H4 (cell line): ENCODE measurements around the gene ZCRB1. TPM values are rescaled to one million over a fixed set of nuclear protein-coding genes. Genes with fewer than 3 reads are reported as not detected.
"Not testable (repeated sequence)": the region's sequence is repeated elsewhere in the genome, so short reads cannot be mapped to it uniquely, and the experiment has no call there.

Experiments
- DNase-seq: peaks from one replicate; pipeline ENCODE4 v3.0.0-alpha.2; 2015; ENCODE audit warnings: low spot score
- total RNA-seq: library from RNA; depleted of rRNA; stranded (reverse); fragments of >200 nt; shearing (Covaris generic); gene quantifications from 2 replicates; pipeline ENCODE4 v1.2.3, GENCODE V29; 2014; rRNA removed

ZCRB1 gene, protein sequence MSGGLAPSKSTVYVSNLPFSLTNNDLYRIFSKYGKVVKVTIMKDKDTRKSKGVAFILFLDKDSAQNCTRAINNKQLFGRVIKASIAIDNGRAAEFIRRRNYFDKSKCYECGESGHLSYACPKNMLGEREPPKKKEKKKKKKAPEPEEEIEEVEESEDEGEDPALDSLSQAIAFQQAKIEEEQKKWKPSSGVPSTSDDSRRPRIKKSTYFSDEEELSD
- 52.6 and 57.8 TPM in 2 replicates for total RNA-seq

DNA sequence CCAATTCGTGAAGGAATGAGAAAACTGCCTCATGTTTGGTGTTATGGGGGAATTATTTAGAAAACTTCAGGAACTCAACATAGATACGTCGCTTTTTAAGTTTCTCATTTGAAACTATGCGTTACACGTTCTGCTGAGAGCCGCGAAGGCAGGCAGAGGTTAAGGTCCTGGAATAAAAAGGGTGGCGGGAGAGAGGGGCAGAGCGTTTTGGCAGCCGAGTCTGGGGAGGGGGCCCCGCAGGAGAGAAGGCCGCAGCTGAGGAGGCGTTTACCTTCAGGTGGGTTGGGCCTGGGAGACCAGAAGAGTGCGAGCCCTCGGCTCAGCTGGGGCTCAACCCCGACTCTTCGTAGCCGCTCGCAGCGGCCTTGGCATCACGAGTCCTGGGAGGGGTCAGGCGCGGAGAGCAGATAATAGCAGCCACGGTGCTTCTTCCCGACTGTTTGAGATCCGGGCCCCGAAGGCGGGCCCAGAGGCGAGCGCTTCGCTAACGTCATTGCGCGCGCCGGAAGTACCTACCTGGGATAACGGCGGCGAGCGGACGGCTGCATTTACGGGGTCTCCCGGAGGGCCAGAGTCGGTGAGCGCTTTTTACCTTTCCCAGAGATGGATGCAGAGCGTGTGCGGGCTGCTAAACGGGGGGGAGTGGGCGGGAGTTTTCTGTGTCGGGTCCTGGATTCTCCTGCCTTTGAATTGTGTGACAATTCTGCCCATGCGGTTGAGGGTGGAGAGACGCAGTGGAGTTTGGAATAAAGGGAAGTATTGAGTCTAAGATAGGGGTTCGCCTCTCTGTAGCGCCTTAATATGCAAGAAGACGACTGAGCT is at the start of gene ZCRB1, which contains the start of gene PPHLN1:
ZCRB1 (minus strand) TSS at position 442 of the 822 bp plus-strand sequence. CDS start 1,992 bp downstream, outside the sequence.
PPHLN1 (plus strand) TSS at position 515 of the 822 bp plus-strand sequence. CDS start 9,736 bp downstream, outside the sequence.
- peak; percentile 61 for DNase-seq

DNA sequence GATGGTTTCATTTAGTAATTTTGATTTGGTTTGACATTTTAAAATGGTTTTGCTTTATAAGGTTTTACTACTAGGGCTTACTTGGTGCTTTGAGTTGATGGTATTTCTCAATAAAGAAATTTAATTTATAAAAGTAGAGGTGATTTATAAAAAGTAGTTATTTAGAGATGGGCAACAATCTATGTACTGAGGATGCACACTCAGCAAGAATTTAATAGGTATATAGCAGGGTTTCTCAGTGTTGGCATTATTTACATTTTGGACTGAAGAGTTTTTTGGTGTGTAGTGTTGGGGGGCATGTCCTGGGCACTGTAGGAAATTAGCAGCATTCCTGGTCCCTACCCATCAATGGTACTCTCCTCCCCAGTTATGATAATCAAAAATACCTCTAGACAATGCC is 47.8 kb upstream of the ZCRB1 start:
- no peak for DNase-seq

DNA sequence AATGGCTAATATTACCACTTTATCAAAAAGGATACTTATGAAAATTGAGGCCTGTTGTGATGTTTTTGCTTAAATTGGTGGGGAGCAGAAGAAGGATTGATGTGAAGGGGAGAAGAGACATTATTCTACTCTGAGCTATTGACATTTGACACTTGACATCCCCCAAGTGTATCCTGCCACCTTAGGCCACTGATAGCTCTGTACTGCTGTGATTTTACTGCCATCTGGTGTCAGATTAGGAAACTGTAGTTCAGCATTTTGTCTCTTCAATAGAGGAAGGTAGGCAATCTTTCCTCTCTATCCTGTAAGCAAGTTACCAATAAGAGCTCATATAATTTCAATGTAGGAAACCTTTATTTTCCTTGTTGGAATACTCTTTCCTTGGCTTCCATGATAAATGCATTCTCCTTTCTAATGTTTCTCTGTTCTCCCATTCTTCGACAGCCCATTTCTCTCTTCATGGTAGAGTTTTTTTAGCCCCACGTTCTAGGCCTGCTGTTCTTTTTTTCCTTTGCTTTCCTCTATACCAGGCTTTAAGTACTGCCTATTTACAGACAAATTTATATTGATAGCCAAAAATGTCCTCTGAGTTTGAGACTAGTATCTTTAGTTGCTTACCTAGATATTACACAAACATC is 46.4 kb upstream of the ZCRB1 start:
- peak; percentile 38 for DNase-seq

DNA sequence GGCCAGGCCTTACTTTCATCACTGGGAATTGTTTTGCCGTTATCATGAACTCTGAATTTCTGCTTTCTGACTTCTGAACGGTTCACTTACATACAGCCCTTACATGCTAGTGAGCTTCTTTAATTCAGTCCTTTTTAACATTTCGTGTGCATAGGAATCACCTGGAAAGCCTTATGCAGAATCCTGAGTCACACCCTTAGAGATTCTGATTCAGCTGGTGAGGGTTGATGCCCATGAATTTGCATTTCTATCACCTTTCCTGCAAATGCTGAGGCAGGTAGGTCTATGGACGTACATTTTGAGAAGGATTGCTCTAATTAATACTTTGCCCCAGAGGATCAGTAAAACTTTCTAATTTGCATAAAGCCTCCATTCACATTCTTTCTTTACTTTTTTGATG is 44.1 kb upstream of the ZCRB1 start:
- DNase-seq = no peak

DNA sequence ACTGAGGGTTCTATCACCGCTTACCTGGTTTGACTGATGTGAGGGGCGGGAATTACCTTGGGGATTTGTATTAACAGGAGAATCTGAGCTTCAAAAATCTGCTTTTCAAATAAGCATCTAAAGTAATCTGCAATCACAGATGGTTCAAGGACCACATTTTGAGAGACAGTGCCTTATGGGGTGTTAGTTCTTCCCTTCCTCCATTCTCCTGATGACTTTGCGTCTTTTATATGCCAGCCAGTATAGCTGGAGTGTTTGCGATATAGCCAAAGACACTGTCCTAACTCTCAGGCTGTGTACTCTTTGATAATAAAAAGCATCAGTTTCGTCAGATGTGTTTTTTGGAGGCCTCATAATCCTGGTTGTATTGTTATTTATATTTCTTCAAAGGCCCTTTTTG is 39.6 kb upstream of the ZCRB1 start:
- no peak for DNase-seq

DNA sequence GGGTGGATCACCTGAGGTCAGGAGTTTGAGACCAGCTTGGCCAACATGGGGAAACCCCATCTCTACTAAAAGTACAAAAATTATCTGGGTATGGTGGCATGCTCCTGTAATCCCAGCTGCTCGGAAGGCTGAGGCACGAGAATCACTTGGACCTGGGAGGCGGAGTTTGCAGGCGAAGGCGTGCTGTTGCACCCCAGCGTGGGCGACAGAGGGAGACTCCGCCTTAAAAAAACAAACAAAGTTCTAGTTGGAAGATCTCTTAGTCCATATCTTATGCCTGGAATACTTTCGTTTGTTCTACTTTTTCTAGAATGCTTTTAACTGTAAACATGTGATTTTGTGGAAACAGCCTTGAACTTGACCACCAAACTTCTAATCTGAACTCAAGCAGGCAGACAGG is 38.8 kb upstream of the ZCRB1 start:
- DNase-seq = no peak

DNA sequence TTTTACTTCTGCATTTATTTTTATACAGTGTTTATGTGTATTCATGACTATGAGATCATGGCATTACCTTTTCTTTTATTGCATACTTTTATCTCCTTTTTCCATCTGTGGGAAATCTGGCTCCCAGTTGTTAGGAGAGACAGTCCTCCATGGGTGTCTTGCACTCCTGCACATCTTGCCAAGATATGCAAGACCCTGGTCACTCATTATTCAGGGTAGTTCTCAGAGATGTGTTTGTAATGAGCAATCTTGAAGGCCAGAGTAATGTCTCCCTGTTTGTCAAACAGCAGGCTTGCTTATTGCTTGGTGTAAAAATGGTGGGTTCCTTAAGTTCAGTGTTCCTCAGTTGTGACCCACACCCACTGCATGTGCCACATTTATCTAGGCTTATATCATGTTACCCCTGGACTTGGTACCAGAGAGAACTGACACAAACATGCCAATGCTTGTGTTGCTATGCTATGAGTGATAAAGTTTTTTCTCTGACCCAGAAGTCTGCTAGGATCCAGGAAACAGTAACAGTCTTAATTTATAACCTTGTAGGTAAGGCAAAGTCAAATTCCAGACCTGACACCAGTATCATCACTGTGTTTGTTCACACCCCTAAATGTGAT is 36.9 kb upstream of the ZCRB1 start:
- DNase-seq = no peak

DNA sequence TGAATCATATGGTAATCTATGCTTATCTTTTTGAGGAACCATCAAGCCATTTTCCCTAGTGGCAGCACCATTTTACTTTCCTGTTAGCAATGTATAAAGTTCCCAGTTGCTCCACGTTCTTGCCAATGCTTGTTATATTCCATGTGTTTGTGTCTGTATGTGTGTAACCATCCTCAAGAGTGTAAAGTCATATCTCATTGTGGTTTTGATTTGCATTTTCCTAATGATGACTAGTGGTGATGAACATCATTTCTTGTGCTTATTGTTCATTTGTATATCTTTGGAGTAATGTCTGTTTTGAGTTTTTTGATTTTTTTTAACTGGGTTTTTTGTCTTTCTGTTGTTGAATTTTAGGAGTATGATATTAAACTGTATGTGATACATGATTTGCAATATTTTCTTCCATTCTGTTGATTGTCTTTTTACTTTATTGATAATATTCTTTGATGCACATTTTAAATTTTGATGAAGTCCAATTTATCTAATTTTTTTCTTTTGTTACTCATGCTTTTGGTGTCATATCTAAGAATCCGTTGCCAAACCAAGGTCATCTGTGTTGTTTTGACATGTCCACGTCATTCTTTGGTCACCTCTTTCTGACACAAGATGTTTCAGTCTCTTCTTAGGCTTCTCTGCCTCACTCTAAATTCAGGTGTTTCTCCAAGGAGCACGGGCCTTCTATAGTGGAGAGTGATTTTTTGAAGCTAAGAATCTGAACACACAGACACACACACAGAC is 36.2 kb upstream of the ZCRB1 start:
- no peak for DNase-seq

DNA sequence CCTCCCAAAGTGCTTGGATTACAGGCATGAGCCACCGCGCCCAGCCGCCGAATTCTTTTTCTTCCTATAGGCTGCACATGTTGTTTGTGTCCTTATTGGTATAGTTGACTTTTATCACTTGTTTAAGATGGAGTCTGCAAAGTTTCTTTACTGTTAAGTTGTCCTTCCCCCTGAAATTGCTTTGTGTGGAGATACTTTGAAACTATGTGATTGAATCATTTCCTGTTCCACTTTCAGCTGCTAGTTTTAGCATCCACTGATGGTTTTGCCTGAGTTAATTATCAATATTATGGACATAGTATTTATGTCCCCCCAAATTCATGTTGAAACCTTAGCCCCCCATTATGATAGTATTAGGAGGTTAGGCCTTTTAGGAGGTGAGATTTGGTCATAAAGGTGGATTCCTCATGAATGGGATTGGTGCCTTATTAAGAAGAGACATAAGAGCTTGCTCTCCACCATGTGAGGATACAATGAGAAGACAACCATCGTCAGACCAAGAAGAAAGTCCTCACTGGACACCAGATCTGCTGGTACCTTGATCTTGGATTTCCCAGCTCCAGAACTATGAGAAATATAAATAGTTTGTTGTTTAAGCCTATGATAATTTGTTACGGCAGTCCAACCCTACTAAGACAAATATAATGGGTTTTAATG is 35.0 kb upstream of the ZCRB1 start:
- DNase-seq = no peak

DNA sequence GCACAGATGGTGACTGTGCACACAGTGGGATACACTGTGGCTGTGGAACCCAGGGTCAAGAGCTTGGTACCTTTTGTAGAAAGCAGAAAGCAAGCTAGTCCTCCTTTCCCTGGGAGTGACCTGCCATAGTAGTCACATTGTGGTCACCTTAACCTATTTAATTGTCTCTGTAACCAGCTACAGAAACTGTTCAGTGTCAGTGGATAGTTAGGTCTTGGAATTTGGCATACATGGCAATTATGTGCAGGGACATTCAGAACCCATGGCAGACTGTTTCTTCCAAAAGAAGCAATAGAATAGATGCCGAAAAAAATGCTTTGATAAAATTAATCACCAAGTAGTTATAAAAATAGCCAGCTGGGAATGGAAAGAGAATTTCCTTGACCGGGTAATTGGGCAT is 30.4 kb upstream of the ZCRB1 start:
- DNase-seq = no peak

DNA sequence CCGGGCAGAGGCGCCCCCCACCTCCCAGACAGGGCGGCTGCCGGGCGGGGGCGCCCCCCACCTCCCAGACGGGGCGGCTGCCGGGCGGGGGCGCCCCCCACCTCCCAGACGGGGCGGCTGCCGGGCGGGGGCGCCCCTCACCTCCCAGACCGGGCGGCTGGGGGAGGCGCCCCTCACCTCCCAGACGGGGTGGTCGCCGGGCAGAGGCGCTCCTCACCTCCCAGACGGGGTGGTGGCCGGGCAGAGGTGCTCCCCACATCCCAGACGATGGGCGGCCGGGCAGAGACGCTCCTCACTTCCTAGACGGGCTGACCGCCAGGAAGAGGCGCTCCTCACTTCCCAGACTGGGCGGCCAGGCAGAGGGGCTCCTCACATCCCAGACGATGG is 24.1 kb upstream of the ZCRB1 start:
- not testable (repeated sequence) for DNase-seq

DNA sequence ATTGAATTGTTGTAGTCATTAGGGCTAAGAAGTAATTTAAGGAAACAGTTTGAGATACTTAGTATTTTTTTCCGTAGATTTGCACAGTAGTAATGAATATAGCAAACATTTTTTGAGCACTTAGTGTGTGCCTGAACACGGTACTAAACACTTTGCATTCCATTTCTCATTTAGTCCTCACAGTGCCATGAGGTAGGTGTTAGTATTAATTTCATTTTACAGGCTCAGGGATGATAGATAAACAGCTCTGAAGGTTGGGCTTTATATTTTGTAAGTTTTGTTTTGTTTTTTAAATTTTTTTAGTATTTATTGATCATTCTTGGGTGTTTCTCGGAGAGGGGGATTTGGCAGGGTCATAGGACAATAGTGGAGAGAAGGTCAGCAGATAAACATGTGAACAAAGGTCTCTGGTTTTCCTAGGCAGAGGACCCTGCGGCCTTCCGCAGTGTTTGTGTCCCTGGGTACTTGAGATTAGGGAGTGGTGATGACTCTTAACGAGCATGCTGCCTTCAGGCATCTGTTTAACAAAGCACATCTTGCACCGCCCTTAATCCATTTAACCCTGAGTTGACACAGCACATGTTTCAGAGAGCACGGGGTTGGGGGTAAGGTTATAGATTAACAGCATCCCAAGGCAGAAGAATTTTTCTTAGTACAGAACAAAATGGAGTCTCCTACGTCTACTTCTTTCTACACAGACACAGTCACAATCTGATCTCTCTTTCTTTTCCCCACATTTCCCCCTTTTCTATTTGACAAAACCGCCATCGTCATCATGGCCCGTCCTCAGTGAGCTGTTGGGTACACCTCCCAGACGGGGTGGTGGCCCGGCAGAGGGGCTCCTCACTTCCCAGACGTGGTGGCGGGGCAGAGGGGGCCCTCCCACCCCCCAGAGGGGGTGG is 23.5 kb upstream of the ZCRB1 start:
- not testable (repeated sequence) for DNase-seq

DNA sequence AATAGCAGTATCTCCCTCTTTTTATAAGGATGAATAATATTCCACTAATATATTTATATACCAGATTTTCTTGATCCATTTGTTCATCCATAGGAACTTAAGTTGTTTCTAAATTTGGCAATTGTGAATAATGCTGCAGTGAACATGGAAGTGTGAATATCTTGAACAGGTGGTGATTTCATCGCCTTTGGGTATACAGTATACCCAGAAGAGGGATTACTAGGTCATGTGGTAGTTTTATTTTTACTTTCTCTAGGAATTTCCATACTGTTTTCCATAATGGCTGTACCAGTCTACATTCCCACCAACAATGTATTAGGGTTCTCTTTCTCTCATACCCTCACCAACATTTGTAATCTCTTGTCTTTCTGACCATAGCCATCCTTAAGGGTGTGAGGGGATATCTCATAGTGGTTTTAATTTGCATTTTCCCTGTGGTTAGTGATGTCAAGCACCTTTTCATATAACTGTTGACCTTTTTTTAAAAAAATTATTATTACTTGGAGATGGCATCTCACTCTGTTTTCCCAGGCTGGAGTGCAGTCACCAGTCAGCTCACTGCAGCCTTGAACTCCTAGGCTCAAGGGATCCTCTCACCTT is 20.6 kb upstream of the ZCRB1 start:
- no peak for DNase-seq

DNA sequence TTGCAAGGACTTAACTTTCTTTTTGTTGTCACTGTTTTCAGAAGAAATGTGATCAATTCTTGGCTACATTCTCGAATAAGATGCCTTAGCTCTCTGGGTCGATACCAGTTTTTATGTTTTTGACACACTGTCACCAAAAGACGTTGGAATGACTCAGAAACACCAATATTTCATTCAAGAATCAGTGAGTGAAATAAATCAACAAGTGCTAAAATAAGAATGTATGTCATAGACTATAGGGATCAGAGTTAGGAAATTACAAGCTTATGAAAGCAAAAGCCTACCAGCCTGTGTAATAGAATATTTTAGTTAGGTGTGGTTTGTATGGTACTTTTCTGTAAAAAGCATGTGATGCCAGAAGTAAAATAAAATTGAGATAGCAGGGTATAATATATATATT is 17.8 kb upstream of the ZCRB1 start:
- no peak for DNase-seq

DNA sequence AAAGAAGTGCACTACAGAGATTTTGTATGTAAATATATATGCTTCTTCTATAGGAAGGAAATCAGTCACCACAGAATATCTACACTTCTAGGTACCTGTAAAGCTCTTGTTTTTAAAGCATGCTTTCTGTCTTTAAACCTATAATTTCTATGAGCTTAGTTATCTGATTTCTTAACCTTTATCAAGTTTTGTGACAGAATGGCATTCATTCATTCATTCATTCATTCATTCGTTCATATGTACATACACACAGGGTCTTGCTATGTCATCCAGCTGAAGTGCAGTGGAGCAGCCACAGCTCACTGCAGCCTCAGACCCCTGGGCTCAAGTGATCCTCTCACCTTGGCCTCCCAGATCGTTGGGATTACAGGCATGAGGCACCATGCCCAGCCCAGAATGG is 16.1 kb upstream of the ZCRB1 start:
- DNase-seq = no peak

DNA sequence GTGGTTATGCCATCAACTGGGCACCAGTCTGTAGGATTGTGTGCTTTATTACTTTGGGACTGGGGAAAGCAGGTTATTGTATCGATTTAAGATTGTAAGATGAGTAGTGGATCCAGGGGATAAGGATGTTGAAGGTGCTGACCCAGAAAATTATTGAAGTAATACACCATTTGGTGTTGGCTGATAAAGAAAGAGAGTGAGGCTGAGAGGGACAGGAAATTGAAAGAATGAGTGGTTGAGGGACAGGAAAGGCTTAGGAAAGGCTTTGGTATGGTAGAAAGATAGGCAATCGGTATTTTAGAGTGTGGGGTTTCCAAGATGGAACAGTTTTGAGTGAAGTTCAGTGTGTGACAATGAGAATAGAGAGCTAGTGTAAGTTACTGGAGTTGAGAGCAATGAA is 12.4 kb upstream of the ZCRB1 start:
- DNase-seq = no peak

DNA sequence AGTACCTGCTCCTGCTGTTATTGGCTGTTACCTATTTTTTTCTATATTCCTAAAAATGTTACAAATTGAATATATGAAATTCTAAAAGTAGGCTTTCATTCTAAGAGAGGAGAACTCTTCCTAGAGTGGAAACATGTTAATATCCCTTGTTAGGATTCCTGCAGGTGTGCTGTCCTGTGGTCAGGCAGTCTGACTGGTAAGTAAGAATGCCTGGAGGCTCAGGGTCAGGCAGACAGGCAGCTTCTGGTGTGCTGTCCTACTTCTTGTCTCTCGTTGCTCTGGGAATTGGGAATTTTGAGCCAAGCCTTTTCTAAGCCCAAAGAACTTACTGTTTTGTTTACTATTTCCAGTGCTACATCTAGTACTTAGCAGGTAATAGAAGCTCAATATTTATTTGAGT is 10.4 kb upstream of the ZCRB1 start:
- no peak for DNase-seq

DNA sequence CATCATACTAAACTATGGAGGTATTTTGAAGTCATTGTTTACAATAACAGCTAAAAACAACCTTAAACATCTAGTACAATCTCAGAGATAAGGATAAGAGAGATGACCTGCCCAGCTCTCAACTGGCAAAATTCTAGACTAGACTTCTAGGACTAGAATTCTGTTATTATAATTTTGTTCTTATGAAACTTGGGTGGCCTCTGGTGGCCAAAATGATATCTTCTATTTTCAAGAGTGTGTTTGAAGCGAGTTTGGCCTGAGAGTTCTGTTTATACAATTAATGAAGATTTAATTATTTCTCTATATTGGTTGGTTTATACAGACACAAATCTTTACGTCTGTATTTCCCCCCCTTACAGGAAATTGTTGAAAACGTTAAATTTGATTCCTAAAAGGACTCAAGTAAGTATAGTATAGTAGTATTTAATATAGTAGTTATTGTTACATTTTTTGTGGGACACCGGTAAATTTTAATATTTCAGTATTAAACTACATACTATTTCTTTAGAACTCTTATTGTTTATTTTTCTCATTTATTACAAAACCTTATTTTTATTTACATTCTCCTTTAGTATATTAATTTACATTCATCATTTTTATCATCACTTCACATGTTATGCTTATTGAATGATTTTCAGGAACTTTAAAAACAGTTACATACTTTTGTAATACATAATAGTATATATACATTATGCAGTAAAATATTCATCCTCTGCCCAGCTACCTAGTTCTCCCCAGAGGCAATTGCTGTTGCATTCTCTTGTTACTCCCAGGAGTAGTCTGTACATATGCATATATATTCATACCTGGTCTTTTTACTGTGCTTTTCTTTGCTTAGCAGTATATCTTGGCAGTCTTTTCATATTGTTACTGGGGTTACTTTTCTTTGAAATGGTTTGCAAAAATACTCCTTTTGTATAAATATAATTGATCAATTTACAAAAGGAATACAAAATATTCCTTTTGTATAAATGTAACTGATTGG is 6.7 kb upstream of the ZCRB1 start:
- DNase-seq = peak; percentile 6
